NCI-H1417 (cell line): ENCODE measurements around the gene METTL1.
"Not testable (repeated sequence)": the region's sequence is repeated elsewhere in the genome, so short reads cannot be mapped to it uniquely, and the experiment has no call there.

Experiments
- DNase-seq, 3 experiments: peaks; one replicate each; lab custom pipeline; 2025; lab: John Stamatoyannopoulos, UW

The METTL1 gene

DNA sequence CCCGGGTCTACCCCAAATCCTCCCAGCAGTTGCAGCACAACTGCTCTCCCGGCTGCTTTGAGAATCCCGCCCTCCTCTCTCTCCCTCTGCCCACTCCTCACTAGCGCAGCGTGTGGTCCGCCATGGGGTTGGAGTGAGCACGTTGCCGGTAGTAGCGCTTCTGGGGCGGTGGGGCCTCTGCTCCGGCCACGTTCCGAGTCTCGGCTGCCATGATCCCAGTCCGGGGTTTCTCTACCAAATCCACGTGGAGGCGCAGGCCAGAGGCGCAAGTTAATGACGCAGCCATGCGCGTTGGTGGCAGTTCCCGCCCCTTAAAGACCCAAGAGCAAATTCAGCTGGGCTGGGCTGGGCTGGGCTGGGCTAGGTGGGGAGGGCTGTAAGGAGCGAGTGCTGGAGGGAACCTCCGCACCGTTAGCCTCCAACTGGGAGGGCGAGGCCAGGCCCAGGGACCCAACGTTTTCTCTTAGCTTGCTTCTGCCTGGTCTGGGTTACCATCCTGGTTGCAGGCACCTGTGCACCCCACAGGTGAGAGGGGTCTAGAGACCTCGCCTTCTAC lies at the start of gene METTL1:
Gene METTL1, minus strand, starts transcription at position 233 of the 556 bp plus-strand sequence. Its CDS starts 22 bp downstream, at position 211.
- DNase-seq = peak; percentile 97 to 99 (median 98)

GRCh38 chr12:57821015-57821414 lies 49.1 kb upstream of the METTL1 start:
- DNase-seq = not testable (repeated sequence)

GRCh38 chr12:57820119-57820518 lies 48.2 kb upstream of the METTL1 start:
- DNase-seq = not testable (repeated sequence)

GRCh38 chr12:57817990-57818331 lies 46.1 kb upstream of the METTL1 start:
- not testable (repeated sequence) for DNase-seq

DNA sequence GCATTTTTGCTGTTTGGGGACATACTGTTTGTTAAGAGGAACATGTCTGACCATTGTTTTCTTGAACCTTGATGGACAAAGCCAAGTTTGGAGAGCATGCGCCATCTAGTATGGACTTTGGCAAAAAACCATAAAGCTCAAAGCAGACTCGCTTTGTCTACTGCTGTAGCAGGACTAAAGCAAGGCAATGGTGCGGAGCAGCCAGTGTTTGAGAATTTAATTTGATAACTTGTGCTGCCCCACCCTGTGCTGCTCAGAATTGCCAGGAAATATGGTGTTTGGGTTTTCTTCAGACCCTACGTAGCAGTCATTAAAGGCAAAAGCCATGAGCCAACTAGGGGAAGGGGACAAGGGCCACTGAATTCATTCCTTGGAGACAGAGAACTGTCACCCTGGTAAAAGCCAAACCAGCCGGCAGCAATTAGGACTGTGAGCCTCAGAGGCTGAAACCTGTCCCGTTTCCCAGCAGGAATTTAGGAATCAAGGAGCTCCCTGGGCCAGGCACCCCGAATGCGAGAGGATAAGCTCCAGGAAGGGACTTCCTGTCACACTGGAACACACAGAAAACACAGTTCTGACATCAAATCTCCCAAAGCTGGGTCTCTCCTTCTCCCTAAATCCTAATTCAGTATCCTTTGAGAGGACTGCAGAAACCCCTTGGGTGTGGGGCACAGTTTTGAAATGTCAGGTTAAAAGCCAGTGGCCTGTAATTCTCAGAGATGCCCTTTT lies 45.5 kb upstream of the METTL1 start:
- no peak for DNase-seq

DNA sequence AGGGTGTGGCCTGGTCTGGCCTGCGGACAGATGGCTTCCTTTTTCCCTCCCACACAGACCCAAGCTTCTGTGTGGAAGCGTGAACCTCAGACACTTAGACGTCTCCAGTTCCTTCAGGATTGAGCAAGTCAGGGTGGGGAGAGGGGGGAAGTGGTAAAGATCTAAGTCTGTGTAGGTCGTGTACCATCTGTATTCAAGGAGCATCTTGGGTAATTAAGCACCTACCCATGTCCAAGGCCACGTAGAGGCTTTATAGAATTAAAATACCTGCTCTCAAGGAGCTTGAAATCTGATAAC lies 44.9 kb upstream of the METTL1 start:
- no peak for DNase-seq

DNA sequence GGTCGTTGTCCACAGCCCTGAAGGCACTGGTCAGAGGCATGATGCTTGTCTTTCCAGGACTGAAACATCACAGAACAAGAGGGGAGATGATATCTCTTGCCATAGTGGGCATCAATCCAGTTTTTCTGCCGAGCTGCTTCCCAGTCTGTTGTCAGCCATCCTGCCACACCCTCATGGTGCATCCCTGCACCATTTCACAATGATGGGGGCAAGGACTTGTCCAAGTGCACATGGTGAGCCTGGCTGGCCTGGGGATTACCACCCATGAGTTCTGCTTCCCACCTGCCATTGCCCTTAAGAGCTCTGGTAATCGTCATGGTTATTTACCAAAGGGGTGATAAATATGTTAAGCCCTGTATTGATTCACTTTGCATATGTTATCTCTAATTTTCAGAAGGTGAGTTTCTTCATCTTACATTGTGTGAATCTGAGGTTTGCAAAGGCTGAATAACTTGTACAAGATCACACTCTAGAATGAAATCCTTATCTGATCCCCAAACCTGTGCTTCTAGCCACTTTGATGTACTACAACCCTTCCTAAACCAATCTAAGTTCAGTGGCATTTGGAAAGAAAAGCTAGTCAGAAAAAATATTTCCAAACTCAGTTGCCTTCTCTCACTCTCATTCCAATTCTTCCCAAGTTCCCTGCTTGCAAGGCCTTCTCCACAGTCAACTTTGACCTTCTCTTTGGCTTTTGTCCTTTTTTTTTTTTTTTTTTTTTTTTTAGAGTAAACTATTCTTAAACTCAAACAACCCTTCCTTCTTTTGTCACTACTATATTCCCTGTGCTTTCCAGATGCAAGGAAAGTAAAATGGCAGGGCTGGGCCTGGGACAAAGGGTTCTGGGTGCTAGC lies 44.3 kb upstream of the METTL1 start:
- no peak for DNase-seq

GRCh38 chr12:57815177-57816000 lies 43.5 kb upstream of the METTL1 start:
- peak; percentile 77 to 92 (median 83) for DNase-seq

DNA sequence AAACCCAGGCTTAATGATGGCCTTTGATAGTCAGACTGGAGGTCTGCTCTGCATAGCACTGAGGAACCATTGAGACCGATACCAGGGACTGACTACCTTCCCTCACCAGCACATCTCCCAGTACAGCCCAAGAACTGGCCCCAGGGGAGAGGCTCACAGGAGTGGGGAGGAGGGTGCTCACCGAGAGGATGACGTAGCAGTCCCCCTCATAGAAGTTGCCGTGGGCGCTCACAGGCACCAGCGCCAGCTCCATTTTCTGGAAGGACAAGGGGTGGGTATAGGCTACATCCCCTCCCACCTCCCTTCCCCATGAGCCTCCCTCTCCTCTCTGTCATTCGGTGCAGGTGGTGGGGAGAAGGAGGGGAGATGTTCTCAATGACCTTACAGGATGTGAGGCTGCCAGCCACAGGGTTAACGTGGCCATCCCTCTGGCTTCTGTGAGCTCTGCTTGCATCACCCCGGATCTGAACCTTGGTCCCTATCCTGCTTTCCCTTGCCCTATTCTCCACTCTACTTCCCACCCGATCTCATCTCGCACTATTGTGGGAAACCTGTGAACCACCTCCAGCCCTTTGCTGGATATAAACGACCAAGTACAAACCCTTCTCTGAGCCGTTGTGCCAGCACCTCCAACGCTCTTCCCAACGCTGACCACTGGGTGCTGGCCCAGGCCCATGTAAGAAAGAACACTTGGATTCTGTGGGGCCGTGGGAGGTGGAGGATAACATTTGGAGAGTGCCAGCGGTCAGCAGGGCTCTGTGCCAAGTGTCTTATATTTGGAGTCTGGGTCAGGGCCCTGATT lies 42.3 kb upstream of the METTL1 start:
- DNase-seq = no peak

GRCh38 chr12:57813111-57813970 lies 41.4 kb upstream of the METTL1 start:
- DNase-seq = no peak

- DNase-seq = peak in 1 of 3 experiments; percentile 15
These were observed 39.3 kb upstream of the METTL1 start for GRCh38 chr12:57811028-57811755.

GRCh38 chr12:57810450-57810849 lies 38.5 kb upstream of the METTL1 start:
- no peak for DNase-seq

DNA sequence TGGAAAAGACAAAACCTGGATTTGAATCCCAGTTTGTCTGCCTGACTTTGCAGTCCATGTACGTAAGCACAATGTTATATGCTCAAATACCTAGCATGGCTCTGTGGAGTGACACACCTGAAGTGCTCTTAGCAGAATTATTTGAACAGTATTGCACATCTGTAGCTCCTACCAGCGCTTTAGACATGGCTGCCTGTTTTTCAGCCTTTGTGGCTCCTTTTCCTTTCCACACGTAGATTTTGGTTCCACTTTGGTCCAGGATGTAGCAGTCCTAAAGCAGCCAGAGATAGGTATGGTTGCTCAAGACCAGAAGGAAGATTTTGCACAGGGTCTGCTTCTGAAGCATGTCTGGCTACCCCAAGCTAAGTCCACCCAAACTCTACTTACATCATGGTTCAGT lies 37.5 kb upstream of the METTL1 start:
- DNase-seq = no peak

DNA sequence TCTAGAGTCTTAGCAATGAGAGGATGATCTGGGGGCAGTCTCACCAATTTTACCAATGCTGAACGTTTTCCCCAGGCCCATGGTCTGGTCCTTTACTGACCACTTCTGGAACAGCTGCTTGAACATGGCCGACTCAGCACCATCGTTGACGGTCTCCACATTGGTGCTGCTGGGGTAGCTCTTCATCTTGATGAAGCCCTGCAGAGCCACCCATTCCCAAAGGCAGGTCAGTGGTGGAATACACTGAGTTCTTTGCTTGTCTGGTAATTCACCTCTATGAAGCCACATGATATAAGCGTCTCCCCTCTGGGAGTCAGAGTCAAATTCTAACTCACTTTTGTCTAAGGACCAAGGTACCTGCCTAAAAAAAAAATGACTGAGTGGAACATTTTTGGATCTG lies 36.4 kb upstream of the METTL1 start:
- DNase-seq = no peak

DNA sequence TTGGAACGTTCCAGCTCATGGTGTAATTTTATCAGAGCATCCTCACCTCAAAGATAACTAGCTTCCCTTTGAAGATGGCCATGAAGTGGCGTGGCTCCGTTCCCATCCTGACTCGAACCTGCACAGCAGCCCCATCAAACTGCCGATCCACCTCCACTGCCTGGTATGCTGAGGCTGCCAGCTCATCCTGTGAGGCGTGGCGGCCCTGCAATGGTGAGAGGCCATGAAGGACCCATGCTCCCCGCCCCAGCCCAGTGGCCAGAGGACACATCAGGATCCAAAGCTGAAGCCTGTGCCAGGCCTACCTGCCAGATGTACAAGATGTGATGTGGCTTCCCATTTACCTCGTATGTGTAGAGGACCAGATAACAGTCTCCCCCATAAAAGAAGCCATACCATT lies 35.4 kb upstream of the METTL1 start:
- no peak for DNase-seq

DNA sequence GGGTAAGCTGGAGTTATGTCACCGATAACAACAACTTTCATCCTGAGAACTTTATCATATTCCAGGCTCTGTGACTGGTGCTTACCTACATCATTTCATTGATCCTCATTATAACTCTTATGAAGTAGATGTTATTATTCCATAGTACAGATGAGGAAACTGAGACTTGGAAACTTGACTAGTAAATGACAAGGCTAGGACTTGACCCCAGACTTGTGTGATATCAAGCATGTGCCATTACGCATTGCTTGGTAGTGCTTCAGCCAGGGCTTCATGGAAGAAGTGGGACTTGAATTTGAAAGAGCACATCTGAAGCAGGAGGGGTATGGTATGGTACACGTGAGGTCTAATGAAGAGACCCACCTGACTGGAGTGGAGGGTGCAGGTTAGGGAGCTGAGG lies 34.8 kb upstream of the METTL1 start:
- no peak for DNase-seq

- DNase-seq = peak in 1 of 3 experiments; percentile 56
These were observed 31.5 kb upstream of the METTL1 start for GRCh38 chr12:57803319-57803893.

GRCh38 chr12:57802607-57803006 lies 30.7 kb upstream of the METTL1 start:
- no peak for DNase-seq

DNA sequence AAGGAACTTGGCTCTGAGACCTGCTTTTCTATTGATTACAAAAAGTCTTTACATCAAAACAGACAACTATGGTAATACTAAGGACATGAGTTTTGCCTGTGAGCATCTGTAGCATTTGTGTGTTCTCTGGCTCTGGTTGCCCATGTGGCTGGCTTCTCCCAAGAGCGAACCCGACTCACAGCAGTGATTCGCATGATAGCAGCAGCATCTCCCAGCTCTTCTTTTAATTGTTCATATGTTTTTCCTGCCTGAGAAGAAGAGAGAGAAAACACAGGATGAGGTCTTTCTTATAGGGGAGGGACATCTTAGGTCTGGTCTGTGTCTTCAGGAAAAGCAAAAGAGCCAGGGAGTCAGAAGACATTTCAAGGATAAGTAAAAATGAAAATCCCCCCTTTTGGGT lies 29.1 kb upstream of the METTL1 start:
- no peak for DNase-seq
